ENCODE measurements around the gene FAM171A2.

Gene FAM171A2

DNA sequence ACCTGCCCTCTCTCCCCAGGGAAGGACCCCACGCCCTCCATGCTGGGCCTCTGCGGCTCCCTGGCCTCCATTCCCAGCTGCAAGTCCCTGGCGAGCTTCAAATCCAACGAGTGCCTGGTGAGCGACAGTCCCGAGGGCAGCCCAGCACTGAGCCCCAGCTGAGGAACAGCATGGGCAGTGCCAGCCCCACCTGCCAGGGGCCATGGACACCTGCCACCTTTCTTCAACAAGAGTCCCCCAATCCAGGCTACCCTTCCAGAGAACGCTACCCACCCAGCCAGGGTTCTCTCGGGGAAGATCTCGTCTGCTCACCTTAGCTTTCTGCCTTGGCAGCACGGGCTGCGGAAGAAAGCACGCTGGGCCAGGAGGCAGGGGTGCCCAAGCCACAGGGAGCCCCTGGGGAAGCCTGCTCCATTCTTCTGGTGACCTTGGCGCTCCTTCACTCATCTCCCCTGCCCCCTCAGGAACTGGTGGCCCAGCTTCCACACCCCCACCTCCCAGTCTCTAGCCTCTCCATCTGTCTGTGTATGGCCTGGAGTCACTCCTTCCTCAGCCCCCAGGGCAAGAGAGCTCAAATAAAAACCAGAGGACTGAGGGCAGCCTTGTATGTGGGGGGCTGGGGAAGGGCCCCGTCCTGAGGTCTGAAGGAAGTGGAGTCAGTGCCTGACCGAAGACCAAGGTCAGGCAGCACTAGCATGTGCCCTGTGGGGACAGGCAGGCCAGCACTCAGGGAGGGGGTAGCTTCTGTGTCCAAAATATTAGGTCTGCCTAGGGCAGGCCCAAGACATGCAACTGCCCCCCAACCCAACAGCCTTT is 45.4 kb downstream of the FAM171A2 start:
- DNase-seq, result no peak

DNA sequence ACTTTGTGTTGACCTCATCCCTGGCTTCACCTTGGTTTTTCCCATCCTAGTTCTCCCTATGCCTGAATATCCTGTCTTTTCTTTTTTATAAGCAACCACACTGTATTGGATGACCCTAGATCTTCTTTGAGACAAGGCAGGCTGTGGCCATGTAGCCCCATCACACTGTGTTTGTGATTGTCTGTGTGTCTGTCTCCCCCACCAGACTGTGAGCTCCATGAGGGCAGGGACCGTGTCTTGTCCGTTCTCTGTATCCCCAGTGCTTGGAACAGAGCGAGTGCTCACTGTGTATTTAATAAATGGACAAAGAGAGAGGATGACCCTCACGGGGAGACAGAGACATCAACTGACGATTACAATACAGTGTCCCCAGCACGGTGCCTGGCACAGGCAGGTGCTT is 46.1 kb downstream of the FAM171A2 start:
- DNase-seq, result no peak

DNA sequence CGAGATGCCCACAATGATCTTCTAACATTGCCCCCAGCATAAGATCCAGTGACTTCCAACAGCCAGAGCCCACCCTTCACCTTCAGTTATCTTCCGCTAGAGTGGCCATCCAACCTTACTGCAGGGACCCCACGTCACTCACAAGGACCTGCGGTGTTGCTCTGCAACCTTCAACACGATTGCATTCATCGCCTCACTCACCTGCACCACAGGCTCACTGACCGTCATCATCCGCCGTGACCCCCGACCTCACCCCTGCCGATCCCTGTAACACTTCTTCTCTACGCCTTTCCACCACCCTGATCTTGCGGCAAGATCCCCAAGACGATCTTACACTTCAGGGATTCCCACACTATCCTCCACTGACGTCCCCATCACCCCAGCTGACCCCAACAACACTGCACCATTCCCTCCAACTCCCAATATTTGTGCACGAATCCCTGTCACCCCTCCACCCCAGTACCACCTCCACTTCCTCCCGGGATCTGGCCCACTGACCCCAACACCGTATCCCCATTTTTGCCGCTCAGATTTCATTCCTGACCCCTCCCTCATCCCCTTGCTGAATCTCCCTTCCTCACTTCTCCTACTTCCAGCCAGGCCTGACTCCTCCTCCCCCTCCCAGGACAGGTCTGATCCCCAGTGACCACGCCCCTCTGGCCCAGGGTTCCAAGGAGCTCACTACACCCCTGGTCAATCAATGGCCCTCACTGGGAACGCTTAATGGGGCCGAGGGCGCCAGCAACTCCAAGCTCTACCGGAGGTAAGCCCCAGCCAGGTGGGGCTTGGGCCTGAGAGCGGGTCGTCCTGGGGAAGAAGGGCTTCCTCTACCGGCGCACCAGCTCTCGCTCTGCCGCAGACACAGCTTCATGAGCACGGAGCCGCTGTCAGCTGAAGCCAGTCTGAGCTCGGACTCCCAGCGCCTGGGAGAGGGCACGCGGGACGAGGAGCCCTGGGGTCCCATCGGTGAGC is 47.6 kb downstream of the FAM171A2 start:
- no peak for DNase-seq

DNA sequence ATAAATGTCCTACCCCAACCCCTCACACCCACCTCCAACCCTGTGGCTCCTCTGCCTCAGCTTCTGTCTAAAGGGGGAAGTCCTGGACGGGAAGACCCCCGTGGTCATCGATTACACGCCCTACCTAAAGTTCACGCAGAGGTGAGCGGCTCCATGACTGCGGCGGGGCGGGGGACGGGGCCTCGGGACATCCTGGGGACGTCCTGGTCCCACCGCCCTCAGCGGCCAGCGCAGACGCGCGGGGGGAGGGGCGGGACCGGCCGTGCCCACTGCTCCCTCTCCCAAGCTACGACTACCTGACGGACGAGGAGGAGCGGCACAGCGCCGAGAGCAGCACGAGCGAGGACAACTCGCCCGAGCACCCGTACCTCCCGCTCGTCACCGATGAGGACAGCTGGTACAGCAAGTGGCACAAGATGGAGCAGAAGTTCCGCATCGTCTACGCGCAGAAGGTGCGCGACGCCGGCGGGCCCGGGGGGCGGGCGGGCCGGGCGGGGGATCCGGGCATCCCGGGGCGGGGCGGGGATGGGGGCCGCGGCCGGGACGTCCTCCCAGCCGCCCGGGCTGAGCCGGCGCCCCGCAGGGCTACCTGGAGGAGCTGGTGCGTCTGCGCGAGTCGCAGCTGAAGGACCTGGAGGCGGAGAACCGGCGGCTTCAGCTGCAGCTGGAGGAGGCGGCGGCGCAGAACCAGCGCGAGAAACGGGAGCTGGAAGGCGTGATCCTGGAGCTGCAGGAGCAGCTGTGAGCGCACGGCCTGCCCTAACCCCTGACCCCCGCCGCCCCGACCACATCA is 48.6 kb downstream of the FAM171A2 start:
- no peak for DNase-seq

DNA sequence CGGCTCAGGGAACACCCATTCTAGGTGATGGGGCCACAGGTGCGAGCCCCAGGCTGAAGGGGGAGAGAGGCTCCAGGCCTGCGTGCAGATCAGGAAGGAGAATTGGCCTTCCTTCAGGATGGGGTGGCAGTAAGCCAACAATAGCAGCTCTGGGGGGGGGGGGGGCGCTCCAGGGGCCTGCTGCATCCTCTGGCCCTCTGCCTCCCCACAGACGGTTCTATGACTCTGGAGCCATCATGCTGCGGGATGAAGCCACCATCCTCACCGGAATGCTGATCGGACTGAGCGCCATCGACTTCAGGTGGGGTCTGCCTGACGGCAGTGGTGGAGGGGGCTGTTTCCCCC is 49.2 kb downstream of the FAM171A2 start:
- no peak for DNase-seq

DNA sequence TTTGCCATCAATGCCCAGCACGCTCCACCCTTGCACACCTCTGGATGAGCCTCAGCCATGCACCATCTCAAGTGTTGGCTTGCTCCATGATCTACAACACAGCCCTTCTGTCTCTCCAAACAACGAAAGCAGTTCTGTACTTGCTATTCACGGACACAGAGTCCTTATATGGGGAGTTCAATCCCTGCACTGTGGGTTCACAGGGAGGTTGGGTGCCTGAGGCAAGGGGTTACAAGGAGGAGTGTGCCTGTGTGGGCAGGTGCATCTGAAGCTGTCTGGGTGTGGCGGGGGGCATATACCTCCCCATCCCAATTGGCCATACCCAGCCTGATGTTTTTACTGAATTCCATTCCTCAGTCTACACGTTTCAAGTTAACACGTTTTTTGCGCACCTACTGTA is 49.6 kb downstream of the FAM171A2 start:
- no peak for DNase-seq

DNA sequence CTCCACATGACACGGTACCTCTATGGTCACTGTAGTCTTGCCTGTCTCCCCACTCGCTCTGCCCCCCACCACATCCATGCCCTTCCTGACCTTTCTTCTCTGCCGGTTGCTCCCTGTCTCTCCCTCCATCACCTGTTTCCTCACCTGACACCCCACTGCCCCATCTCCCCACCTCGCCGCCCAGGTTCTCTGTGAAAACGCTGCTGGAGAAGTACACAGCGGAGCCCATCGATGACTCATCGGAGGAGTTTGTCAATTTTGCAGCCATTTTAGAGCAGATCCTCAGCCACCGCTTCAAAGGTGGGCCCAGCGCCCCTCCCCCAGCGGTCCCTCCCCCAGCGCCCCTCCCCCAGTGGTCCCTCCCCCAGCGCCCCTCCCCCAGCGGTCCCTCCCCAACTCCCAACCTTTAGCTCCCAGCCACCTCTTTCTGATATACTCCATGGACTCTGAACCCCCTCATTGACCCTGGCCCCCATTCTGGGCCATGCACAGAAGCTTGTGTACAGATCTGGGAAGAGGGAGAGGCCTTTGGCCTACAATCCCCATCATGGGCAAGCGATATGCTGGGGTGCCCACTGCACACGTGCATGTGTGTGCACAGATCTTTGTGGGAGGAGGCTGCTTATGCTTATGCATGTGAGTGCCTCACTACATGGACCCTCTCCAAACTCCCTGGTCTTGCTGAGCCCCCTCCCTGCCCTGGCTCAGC is 51.1 kb downstream of the FAM171A2 start:
- no peak for DNase-seq

DNA sequence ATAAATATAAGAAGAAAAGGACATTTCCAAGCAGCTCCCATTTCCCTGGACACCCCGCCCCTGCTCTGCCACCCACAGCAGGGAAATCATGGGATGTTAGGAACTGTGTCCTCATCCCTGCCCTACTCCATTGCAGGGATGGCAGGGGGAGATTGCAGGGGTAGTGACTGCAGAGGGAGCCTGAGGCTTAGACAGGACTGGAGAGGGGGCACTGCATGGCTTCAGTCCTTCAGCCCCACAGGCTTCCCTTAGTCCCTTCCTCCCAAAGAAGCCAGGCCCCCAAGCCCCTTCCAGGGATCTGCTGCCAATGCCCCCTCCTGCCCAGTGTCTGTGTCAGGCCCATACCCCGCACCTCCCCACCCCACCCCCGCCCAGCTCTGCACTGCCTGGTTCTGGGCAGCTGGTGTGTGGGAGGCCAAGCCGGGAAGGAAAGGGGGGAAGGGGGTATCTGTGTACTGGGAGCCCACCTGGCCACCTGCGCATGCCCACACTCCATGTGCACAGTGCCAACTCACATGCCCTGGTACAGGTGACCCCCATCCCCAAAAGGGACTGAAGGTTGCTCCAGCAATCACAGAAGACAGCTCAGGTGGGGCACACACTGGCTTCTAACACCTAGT is 52.0 kb downstream of the FAM171A2 start:
- DNase-seq, result no peak

DNA sequence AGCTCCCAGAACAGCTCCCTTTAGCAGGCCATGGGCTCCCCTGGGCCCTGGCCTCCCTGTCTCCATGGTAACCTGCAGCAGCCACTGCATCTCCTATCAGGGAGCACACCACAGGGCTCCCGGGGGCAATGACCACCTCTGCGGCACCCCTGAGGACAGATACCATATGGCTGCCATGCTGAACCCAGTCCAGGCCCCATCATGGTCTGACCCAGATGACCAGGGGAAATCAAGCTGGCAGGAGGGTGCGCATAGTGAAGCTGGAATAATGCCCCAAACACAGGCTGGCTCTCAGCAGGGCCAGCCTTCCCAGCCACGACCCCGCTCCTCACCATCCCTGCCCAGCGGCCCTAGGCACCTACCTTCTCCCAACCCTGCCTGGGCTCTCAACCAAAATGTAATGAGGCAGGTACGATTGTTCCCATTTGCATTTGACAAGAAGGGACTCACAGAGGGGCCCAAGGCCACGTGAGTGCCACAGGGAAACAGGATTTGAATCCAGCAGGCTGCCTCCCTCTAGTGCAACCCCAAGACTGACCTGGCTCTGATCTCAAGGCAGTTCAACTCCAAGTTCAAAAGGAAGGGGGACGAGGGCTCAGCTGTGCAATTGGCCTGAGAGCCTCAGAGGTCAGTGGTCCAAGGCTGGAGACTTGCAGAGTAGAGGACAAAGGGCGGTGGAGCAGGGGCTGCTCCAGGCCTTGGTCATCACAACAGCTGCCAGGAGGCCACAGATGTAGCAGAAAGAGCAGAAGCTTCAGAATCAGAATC is 52.9 kb downstream of the FAM171A2 start:
- no peak for DNase-seq

DNA sequence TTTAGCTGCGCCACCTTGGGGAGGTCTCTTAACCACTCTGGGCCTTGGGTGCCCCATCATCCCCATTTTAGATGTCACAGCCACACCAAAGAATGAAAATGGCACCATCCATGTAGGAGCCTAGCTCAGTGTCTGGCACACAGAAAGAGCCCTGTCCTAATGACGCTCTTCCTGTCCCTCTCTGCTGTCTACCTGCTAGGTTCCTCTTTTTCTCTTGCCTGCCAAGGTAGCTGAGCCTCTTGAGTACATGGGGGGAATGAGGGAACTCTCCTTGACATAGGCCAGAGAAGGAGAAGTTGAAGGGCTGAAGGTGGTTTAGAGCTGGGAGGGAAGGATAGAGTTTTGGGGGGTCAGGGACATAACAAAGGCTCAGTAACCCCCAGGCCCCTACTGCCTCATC is 53.5 kb downstream of the FAM171A2 start:
- no peak for DNase-seq

DNA sequence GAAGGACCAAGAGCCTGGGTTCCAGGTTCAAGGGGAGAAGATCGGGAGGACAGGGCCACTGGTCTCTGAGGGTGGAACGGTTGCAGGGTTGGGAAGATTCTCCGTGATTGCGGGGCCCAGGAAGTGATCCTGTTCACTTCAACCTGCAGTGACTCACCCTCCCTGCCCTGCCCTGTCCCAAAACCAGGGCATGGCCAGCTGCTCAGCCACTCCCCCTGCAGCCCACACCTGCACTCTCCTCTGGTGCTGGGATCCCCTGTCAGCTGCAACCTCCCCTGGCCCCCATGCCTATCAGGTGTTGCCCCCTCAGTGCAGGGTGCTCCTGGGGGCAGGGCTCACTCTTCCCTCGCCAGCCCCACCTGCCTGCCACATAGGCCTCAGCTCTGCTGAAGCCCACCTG is 54.2 kb downstream of the FAM171A2 start:
- no peak for DNase-seq

DNA sequence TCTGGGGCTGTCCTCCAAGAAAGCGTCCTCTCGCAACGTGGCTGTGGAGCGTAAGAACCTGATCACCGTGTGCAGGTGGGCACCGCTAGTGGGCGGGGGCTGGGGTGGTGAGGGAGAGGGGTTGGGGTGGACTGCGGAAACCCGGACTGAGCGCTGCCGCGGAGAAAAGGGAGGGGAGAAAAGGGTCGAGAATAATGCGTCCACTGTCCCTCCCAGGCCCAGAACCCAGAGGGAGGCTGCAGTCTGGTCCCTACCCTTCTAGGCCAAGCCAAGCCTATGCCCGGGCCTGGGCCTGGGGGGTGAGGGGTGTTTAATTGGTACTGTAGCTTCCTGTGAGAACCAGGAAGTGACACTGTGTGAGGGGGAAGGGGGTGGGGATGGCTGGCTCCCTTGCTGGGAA is 54.8 kb downstream of the FAM171A2 start:
- no peak for DNase-seq

DNA sequence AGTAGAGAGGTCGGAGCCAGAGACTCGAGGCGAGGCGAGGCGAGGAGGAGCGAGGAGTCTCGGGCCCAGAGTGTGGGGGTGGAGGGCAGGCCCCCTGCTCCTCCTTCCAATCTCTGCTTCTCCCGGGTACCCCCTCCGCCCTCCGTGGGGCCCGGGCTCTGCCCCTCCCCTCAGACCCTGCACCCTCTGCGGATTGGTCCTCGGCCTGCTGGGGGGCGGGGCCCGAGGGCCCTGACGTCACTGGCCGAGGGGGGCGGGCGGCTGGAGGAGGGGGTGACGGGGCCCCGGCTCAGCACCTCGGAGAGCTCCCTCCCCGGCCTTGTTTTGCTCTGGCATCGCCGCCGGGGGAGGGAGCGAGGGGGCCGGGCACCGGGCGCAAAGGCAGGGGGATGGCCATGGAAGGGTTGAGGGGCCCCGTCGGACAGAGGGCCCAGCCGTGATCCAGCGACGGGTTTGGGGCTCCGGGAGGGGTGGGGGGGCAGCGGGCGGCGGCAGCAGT is 55.3 kb downstream of the FAM171A2 start, which contains the start of gene RUNDC3A:
Gene RUNDC3A, plus strand, starts transcription at position 282 of the 499 bp plus-strand sequence. CDS start 232 bp downstream, outside the sequence.
- DNase-seq, result peak; percentile 78

DNA sequence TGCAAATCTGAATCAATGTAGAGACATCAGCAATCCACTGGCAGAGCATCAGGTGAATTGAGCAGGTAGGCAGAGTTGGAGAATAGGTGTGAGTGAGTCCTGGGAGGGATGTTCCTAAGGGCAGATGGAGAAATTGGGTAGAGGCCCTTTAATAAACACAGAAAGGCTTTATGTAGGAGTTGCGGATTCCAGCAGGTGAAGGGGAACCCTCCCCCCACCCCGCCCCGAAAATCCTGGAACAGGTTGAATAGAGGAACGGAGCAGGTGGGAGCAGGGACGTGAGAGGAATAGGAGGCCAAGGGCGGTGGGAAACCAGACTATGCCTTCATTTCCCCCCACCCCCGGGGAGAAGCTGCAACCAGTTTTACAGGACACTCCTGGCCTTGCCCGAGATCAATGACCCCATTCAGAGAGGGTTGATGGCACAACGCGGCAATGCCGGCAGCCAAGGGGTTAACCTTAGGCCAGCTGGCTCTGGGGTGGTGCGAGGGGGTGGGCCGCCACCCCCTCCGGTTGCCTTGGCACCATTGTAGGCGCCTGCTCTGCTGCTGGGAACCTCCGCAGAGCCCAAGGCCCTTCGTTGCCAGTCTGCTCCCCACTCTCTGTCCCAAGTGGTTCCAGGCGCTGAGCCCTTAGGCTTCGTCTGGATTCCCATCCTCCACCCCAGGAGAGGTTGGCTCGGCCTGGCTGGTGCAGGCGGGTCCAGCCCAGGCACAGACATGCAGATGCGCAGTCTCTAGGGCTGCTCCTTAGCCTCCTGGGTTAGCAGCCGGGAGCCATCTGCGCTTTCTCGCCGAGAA is 56.1 kb downstream of the FAM171A2 start:
- DNase-seq, result no peak

DNA sequence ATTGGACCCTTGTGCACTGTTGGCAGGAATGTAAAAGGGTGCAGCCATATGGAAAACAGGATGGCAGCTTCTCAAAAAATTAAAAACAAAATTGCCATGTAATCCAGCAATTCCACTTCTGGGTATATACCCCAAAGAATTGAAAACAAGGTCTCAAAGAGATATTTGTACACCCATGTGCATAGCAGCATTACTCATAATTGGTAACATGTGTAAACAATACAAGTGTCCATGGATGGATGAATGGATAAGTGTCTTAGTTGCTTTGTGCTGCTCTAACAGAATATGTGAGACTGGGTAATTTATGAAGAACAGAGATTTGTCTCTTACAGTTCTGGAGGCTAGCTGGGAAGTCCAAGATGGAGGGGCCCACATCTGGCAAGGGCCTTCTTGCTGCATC is 59.0 kb downstream of the FAM171A2 start:
- no peak for DNase-seq

Measured in activated CD4-positive, alpha-beta T cell treated with anti-CD3 and anti-CD28 coated beads for 1 hour (primary cell).